Colonic mucosa (tissue), 4 donors: ENCODE results near the gene AEBP2. TPM values are rescaled to one million over a fixed set of nuclear protein-coding genes. Genes with fewer than 3 reads are reported as not detected.
"Not testable (repeated sequence)": the region's sequence is repeated elsewhere in the genome, so short reads cannot be mapped to it uniquely, and the experiment has no call there.

Experiments
- DNase-seq: peaks from one replicate; pipeline ENCODE4 v3.0.0-alpha.2; 2020
- H3K27ac ChIP-seq: fragments of 200-600 bp; one replicate; pipeline ENCODE4 v1.8.0; 2021
- H3K27me3 ChIP-seq: fragments of 200-600 bp; one replicate; pipeline ENCODE4 v1.8.0; 2021
- H3K36me3 ChIP-seq: fragments of 200-600 bp; one replicate; pipeline ENCODE4 v1.8.0; 2021
- H3K4me1 ChIP-seq: fragments of 200-600 bp; one replicate; pipeline ENCODE4 v1.8.0; 2021; ENCODE audit warnings: mild to moderate bottlenecking
- H3K4me3 ChIP-seq: fragments of 200-600 bp; one replicate; pipeline ENCODE4 v1.8.0; 2021
- H3K9ac ChIP-seq, 2 donors: one replicate each; pipeline ENCODE4 v1.7.0; 2013; ENCODE audit warnings: control low read depth in 2 of 2, low read depth in 2 of 2, low read length in 2 of 2
- H3K9me3 ChIP-seq: fragments of 200-600 bp; one replicate; pipeline ENCODE4 v1.8.0; 2021
- intact Hi-C: fragments of 100-400 bp; cut with DNase I; formaldehyde crosslinking; loops from one replicate; pipeline ENCODE4 v1.14.1; 2022
- total RNA-seq, 2 donors: library from RNA; stranded (reverse); fragmentation: NEBNext Ultra II Directional in 1 of 2; extraction: Animal tissue kit (Norgen Biotek cat#: 25700) in 1 of 2; gene quantifications; one replicate each; pipeline ENCODE4 v1.2.1, GENCODE V29; 2021
- TF ChIP-seq, protein P1 (sequence below): fragments of 200-600 bp; IDR thresholded peaks from one replicate; pipeline ENCODE4 v1.8.0; 2022; ENCODE audit warnings: antibody characterized with exemption, mild to moderate bottlenecking
- donor health status: healthy.
- donor health status: DM: no; HTN: no; CAD: no.
- donor health status: DM: no; HTN: no; CAD: no.

The AEBP2 gene
- total RNA-seq, 2 donors from 2014 or later, result 25.5 to 37.7 TPM

DNA sequence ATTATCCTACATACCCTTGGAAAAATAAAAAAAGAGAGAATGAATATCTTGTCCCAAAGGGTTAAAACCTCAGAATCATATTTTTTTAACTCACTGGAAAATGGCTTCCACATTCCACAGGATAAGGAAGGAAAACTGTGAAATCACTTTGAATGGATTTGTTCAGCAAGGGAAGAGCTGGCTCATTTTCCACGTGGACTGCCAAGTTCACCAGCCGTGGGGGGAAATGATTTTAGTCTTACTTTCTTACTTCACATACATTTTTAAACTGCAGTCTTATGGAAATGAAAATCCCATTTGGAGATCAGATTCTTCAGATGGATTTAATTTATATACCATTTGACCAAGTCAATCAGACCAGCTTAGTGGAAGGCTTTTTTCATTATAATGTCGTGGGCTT is 29.9 kb upstream of the AEBP2 start:
- TF ChIP-seq, protein P1, sequence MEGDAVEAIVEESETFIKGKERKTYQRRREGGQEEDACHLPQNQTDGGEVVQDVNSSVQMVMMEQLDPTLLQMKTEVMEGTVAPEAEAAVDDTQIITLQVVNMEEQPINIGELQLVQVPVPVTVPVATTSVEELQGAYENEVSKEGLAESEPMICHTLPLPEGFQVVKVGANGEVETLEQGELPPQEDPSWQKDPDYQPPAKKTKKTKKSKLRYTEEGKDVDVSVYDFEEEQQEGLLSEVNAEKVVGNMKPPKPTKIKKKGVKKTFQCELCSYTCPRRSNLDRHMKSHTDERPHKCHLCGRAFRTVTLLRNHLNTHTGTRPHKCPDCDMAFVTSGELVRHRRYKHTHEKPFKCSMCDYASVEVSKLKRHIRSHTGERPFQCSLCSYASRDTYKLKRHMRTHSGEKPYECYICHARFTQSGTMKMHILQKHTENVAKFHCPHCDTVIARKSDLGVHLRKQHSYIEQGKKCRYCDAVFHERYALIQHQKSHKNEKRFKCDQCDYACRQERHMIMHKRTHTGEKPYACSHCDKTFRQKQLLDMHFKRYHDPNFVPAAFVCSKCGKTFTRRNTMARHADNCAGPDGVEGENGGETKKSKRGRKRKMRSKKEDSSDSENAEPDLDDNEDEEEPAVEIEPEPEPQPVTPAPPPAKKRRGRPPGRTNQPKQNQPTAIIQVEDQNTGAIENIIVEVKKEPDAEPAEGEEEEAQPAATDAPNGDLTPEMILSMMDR, result no peak
- Histone ChIP-seq H3K9me3 (no peaks in the 10 kb centered on the region), H3K9ac (no peak overlapping the region), H3K27ac (no peak overlapping the region), H3K27me3 (no peaks in the 10 kb centered on the region), H3K4me3 (no peak overlapping the region), H3K4me1 (no peaks in the 10 kb centered on the region), H3K36me3 (no peaks in the 10 kb centered on the region)
- no peak for DNase-seq
- intact Hi-C loops, result no loop called here

DNA sequence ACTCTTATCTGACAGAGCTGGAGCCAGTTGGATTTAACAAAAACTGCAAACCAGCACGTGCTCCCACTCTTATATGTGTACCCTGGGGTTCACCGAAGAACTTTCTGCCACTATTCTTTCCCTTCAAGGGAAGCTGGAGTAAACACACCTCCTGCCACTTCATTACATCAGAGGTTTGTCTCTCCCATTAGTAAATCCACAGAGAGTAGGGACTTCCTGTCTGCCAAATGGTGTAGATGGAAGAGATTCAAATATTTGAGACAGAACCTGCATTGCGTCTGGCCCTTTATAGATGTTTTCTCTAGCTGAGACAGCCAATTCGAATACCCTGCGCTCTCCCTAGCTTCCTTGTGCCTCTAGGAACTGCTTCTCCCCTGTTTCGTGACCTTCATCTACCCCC is 29.1 kb upstream of the AEBP2 start:
- Histone ChIP-seq H3K27me3 (no peaks in the 10 kb centered on the region), H3K4me3 (no peak overlapping the region), H3K36me3 (no peaks in the 10 kb centered on the region), H3K4me1 (no peaks in the 10 kb centered on the region), H3K27ac (no peak overlapping the region), H3K9me3 (no peaks in the 10 kb centered on the region), H3K9ac (no peak overlapping the region)
- intact Hi-C loops, result no loop called here
- TF ChIP-seq, protein P1, result no peak
- no peak for DNase-seq

DNA sequence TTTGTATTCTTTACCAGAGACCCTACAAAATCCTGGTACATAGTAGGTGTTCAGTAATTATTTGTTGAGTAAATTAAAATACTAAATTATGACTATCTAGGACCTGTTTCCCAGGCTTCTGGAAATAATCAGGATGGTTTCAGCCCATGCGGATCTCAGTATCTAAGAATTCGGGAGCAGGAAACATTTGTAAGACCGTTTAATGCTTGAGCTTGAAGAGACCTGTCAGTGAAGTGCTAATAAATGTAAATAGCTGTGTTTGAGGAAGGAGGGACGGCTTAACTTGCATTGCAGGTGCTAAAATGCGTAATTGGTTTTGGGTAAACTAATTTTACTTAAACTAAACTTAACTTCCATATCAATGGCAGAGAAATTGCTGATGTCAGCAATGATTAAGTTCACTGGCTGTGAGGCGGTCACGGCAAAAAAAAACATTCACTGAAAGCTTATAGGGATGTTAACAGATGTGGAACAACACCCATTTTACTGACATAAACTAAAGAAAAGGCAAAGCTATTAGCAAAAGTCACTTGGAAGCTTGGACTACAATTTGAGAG is 28.6 kb upstream of the AEBP2 start:
- Histone ChIP-seq H3K9ac (no peak overlapping the region), H3K9me3 (no peaks in the 10 kb centered on the region), H3K4me3 (no peak overlapping the region), H3K27me3 (no peaks in the 10 kb centered on the region), H3K4me1 (no peaks in the 10 kb centered on the region), H3K27ac (no peak overlapping the region), H3K36me3 (no peaks in the 10 kb centered on the region)
- intact Hi-C loops, result no loop called here
- TF ChIP-seq, protein P1, result no peak
- no peak for DNase-seq

DNA sequence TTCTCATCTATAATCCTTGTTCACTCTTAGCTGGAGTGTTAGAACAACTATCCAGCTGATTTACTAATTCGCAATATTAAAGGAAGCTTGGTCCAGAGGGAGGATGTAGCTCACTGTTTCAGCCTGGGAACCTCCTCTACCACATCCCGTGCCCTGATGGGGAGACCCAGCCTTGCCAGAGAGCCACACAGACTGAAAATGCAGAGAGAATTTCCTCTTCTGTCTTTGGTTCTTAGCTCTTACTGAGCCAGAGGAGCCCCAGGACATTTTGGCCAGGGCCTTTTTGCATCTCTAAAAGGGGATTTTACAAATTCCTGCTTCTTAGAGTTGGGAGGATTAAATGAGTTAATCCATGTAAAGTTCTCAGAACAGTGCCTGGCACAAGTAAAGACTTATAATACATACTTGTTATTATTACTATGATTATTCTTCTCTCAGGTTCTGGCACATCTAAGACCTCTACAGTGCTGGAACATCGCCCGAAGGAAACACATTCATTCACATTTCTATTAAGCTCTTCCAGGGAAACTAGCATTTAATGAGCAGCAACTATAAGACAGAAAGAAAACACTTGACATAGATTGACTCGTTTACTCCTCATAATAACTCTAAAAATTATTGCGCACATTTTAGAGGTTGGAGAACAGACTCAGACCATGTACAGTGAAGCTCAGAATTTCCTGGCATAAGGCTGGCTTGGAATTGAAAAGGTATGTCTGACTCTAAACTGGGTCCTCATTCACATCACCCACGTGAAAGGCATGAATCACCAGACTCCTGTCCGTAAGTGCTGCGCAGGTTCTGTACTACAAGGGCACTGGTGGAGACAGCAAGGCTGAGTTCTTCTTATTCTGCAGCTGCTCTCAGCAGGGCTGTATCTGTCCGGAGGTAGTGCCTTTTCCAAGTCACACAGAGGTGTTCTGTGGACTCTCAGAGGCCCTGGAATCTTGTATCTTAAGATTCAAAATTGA is 27.8 kb upstream of the AEBP2 start:
- no peak overlapping the region for H3K27ac ChIP-seq
- TF ChIP-seq, protein P1, result no peak
- DNase-seq, result no peak

DNA sequence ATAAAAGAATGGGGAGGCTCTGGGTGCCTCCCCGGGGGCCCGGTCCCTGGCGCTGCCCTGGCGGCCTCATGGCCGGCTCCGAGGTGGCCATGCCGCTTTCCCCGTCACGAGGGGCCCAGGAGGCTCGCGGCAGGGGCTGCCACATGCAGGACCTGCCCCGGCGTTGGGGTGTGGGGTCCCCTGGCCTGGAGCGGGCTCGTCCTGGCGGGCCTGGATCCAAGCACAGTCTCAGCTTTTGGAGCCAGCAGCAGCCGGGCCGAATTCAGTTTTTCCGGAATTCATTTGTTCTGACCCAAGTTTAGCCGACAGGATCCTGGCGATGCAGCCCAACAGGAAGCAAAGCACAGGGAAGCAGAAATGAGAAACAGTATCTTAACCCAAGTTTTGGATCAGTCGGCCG is 26.4 kb upstream of the AEBP2 start:
- H3K27ac ChIP-seq, result no peak overlapping the region
- no peak overlapping the region for H3K9ac ChIP-seq
- DNase-seq, result no peak
- TF ChIP-seq, protein P1, result no peak
- no peak overlapping the region for H3K4me3 ChIP-seq
- H3K4me1 ChIP-seq, result no peaks in the 10 kb centered on the region
- intact Hi-C loops, result no loop called here
- no peaks in the 10 kb centered on the region for H3K9me3 ChIP-seq
- H3K36me3 ChIP-seq, result no peaks in the 10 kb centered on the region
- H3K27me3 ChIP-seq, result no peaks in the 10 kb centered on the region

More for the DNA sequence above, 27.8 kb upstream of the AEBP2 start:
- Histone ChIP-seq H3K9ac (no peak overlapping the region), H3K4me1 (no peaks in the 10 kb centered on the region), H3K4me3 (no peak overlapping the region), H3K36me3 (no peaks in the 10 kb centered on the region), H3K27me3 (no peaks in the 10 kb centered on the region), H3K9me3 (no peaks in the 10 kb centered on the region)
- intact Hi-C loops, result no loop called here

DNA sequence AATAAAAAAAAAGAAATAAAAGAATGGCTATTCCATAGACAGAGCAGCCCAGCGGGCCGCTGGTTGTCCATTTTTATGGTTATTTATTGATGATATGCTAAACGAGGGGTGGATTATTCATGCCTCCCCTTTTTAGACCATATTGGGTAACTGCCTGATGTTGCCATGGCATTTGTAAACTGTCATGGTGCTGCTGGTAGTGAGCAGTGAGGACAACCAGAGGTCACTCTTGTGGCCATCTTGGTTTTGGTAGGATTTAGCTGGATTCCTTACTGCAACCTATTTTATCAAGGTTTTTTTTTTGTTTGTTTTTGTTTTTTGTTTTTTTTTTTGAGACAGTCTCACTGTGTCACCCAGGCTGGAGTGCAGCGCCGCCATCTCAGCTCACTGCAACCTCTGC is 25.7 kb upstream of the AEBP2 start:
- H3K27ac ChIP-seq, DNase-seq, H3K4me1 ChIP-seq, H3K9me3 ChIP-seq, H3K9ac ChIP-seq, H3K36me3 ChIP-seq, H3K4me3 ChIP-seq, H3K27me3 ChIP-seq, intact Hi-C loops: not testable (repeated sequence)
